Measurements from ENCODE around the gene MANBA. TPM values are rescaled to one million over a fixed set of nuclear protein-coding genes. Genes with fewer than 3 reads are reported as not detected.

Gene MANBA
- total and polyA plus RNA-seq, 2 of the 13 experiments (the other 11 are each of a cell fraction or from before 2014, with no cell fraction given) = 11.7 to 33.3 TPM

DNA sequence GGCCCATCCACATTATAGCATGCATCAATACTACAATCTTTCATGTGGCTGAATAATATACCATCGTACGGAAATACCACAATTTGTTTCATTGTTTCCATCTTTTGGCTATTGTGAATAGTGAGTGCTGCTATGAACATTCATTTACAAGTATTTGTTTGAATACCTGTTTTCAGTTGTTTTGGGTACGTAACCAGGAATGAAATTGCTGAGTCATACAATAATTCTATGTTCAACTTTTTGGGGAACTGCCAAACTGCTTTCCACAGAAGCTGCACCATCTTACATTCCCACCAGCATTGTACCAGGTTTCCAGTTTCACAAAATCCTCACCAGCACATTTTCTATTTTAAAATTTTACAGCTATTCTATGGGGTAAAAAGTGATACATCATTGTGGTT, 28.5 kb upstream of the MANBA start:
- Histone ChIP-seq H3K79me2 (ENCODE audit: insufficient read depth, low read length) (no peaks in the 10 kb centered on the region), H4K20me1 (ENCODE audit: insufficient read depth, low read length) (no peaks in the 10 kb centered on the region), H3K27me3 (ENCODE audit: control insufficient read depth in 1 of 2, insufficient read depth in 2 of 2, low read length in 2 of 2) (no peaks in the 10 kb centered on the region), H3K27ac (ENCODE audit: extremely low read length, insufficient read depth, low read length) (no peak overlapping the region), H3K36me3 (replicated peaks in 1 of 2; ENCODE audit: control insufficient read depth in 1 of 2, insufficient read depth in 2 of 2, low read length in 2 of 2) (no peaks in the 10 kb centered on the region; a peak in 3 of 5 replicates), H2AFZ (ENCODE audit: low read length) (no peak overlapping the region), H3K4me3 (replicated peaks in 1 of 3; ENCODE audit: insufficient read depth in 1 of 3, low read depth in 2 of 3, low read length in 3 of 3) (no peak overlapping the region), H3K4me2 (ENCODE audit: low read depth, low read length) (no peak overlapping the region), H3K9ac (ENCODE audit: insufficient read depth, low read depth, low read length) (no peak overlapping the region), H3K9me3 (ENCODE audit: low read length) (no peaks in the 10 kb centered on the region), H3K4me1 (ENCODE audit: insufficient read depth, low read length) (no peaks in the 10 kb centered on the region)
- BruUV-seq (replicated peaks) = no TSS peak
- DNase-seq (ENCODE audit: low spot score) = no peak
- in situ Hi-C loops (cut with HindIII; ENCODE audit: extremely low pct_ligation_motif_present, low pct_unique_long_range_greater_than_20kb) = no loop called here
- no peak for FAIRE-seq
- over 99% methylated on average over 3 of the region's 3 CpGs for WGBS (ENCODE audit: low lambda C conversion rate)
- intact Hi-C loops (cut with micrococcal nuclease; ENCODE audit: unreplicated experiment) = no loop called here
- ATAC-seq = no peak
- POLR2A ChIA-PET = no interaction called here
- CTCF ChIA-PET (ENCODE audit: low intra/inter-chr PET ratio, low total read pairs) = no interaction called here
- TF ChIP-seq ZNF180 (CRISPR knock-in tag; IDR thresholded peaks at IDR 0.05; ENCODE audit: borderline replicate concordance, low read depth) = no peak
- TF ChIP-seq MNT (IDR thresholded peaks at IDR 0.05) = no peak
- TF ChIP-seq ZSCAN31 (CRISPR knock-in tag; IDR thresholded peaks at IDR 0.05; ENCODE audit: low read depth) = no peak
- no peak for TF ChIP-seq TOPORS (CRISPR knock-in tag; IDR thresholded peaks at IDR 0.05)
- no peak for TF ChIP-seq ZC3H13 (CRISPR knock-in tag; IDR thresholded peaks at IDR 0.05)
- no peak for TF ChIP-seq ZNF12 (CRISPR knock-in tag; IDR thresholded peaks at IDR 0.05)
- TF ChIP-seq MAFF (IDR thresholded peaks at IDR 0.05; ENCODE audit: low read depth, low read length) = peak; percentile 94
- no peak for TF ChIP-seq ZNF333 (CRISPR knock-in tag; IDR thresholded peaks at IDR 0.05; ENCODE audit: borderline replicate concordance)
- 0 out of 2 replicates have a peak, but pooled peaks have one; percentile 36 for TF ChIP-seq POLR2AphosphoS2 (IDR thresholded peaks at IDR 0.05; ENCODE audit: low read depth, low read length)
- no peak for TF ChIP-seq POGZ (CRISPR knock-in tag; IDR thresholded peaks at IDR 0.05)
- TF ChIP-seq NR2F2 (IDR thresholded peaks at IDR 0.05; ENCODE audit: borderline replicate concordance, low read depth) = no peak
- TF ChIP-seq ZNF142 (CRISPR knock-in tag; IDR thresholded peaks at IDR 0.05) = no peak
- TF ChIP-seq, protein P1, sequence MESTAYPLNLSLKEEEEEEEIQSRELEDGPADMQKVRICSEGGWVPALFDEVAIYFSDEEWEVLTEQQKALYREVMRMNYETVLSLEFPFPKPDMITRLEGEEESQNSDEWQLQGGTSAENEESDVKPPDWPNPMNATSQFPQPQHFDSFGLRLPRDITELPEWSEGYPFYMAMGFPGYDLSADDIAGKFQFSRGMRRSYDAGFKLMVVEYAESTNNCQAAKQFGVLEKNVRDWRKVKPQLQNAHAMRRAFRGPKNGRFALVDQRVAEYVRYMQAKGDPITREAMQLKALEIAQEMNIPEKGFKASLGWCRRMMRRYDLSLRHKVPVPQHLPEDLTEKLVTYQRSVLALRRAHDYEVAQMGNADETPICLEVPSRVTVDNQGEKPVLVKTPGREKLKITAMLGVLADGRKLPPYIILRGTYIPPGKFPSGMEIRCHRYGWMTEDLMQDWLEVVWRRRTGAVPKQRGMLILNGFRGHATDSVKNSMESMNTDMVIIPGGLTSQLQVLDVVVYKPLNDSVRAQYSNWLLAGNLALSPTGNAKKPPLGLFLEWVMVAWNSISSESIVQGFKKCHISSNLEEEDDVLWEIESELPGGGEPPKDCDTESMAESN (CRISPR knock-in tag; conservative IDR thresholded peaks at IDR 0.05) = no peak
- TF ChIP-seq NFE2L2 (IDR thresholded peaks at IDR 0.05; ENCODE audit: low read length) = peak; percentile 92
- TF ChIP-seq ZNF296 (CRISPR knock-in tag; conservative IDR thresholded peaks at IDR 0.05) = no peak
- no peak for TF ChIP-seq DR1 (CRISPR knock-in tag; IDR thresholded peaks at IDR 0.05)
- TF ChIP-seq LBX2 (CRISPR knock-in tag; IDR thresholded peaks at IDR 0.05; ENCODE audit: borderline replicate concordance) = no peak
